ENCODE data around the gene UGT1A9. TPM values are rescaled to one million over a fixed set of nuclear protein-coding genes. Genes with fewer than 3 reads are reported as not detected.
A peak's percentile ranks its signal among the peaks of the same experiment; 100 is the strongest.

The UGT1A9 gene
- total RNA-seq, 1 donor from 2014 or later: not detected

DNA sequence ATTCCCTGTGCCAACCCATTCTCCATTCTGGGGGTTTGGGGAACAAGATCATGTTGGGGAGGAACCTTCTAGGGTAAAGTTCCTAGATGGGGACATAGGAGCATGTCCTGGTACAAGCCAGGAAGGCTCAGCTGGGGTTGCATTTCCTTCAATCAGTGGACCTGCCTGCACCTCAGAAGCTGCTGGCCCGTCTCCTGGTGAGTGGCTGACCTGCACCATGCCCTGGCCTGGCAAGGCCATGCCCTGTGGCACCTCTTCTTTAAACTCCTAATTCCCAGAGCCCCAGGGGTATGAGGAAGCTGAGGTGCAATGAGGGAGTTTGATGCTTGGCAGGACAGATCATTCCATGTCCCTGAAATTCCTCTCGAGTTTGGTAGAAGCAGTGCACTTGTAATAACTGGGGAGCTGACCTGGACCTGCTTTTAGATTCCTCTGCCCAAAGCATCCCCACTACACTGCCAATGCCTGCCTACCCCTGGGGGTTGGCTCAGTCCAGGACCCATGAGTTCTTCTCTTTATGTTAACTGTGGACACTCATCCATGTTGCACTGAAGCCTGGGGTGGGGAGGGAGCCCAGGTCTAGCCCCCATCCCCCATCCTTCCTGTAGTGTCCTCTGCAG, 131.7 kb downstream of the UGT1A9 start:
- no peak for DNase-seq (ENCODE audit: extremely low spot score in 2 of 2)
- H3K9me3 ChIP-seq: no peaks in the 10 kb centered on the region
- intact Hi-C loops (cut with DNase I): no loop called here

GRCh38 chr2:233803994-233804393, 132.3 kb downstream of the UGT1A9 start:
- intact Hi-C loops (cut with DNase I): no loop called here
- H3K4me1 ChIP-seq: no peaks in the 10 kb centered on the region

More for the DNA sequence above, 131.7 kb downstream of the UGT1A9 start:
- Histone ChIP-seq H3K27ac (no peak overlapping the region), H3K4me3 (no peak overlapping the region), H3K27me3 (no peaks in the 10 kb centered on the region), H3K36me3 (no peaks in the 10 kb centered on the region), H3K4me1 (no peaks in the 10 kb centered on the region)
- TF ChIP-seq POLR2AphosphoS5 (IDR thresholded peaks at IDR 0.05; ENCODE audit: insufficient read depth in 1 of 2, low read depth in 1 of 2): no peak
- TF ChIP-seq, protein P1, sequence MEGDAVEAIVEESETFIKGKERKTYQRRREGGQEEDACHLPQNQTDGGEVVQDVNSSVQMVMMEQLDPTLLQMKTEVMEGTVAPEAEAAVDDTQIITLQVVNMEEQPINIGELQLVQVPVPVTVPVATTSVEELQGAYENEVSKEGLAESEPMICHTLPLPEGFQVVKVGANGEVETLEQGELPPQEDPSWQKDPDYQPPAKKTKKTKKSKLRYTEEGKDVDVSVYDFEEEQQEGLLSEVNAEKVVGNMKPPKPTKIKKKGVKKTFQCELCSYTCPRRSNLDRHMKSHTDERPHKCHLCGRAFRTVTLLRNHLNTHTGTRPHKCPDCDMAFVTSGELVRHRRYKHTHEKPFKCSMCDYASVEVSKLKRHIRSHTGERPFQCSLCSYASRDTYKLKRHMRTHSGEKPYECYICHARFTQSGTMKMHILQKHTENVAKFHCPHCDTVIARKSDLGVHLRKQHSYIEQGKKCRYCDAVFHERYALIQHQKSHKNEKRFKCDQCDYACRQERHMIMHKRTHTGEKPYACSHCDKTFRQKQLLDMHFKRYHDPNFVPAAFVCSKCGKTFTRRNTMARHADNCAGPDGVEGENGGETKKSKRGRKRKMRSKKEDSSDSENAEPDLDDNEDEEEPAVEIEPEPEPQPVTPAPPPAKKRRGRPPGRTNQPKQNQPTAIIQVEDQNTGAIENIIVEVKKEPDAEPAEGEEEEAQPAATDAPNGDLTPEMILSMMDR (IDR thresholded peaks at IDR 0.05): no peak
- TF ChIP-seq POLR2A (IDR thresholded peaks at IDR 0.05): no peak

GRCh38 chr2:233807215-233807865, 135.6 kb downstream of the UGT1A9 start:
- Histone ChIP-seq H3K36me3 (no peaks in the 10 kb centered on the region), H3K4me3 (no peak overlapping the region), H3K9me3 (no peaks in the 10 kb centered on the region), H3K27me3 (no peaks in the 10 kb centered on the region), H3K4me1 (no peaks in the 10 kb centered on the region), H3K27ac (no peak overlapping the region)
- intact Hi-C loops (cut with DNase I): no loop called here
- peak in 1 of 2 donors; percentile 79 for DNase-seq (ENCODE audit: extremely low spot score in 2 of 2)
- TF ChIP-seq POLR2AphosphoS5 (IDR thresholded peaks at IDR 0.05; ENCODE audit: insufficient read depth in 1 of 2, low read depth in 1 of 2) (no peak), POLR2A (IDR thresholded peaks at IDR 0.05) (no peak)
- TF ChIP-seq, protein P1 (IDR thresholded peaks at IDR 0.05): no peak

More at GRCh38 chr2:233803994-233804393, 132.3 kb downstream of the UGT1A9 start:
- Histone ChIP-seq H3K36me3 (no peaks in the 10 kb centered on the region), H3K4me3 (no peak overlapping the region), H3K27me3 (no peaks in the 10 kb centered on the region), H3K27ac (no peak overlapping the region), H3K9me3 (no peaks in the 10 kb centered on the region)
- peak in 1 of 2 donors; percentile 77 for DNase-seq (ENCODE audit: extremely low spot score in 2 of 2)
- TF ChIP-seq POLR2AphosphoS5 (IDR thresholded peaks at IDR 0.05; ENCODE audit: insufficient read depth in 1 of 2, low read depth in 1 of 2): no peak
- no peak for TF ChIP-seq POLR2A (IDR thresholded peaks at IDR 0.05)
- TF ChIP-seq, protein P1 (IDR thresholded peaks at IDR 0.05): no peak

GRCh38 chr2:233807966-233808935, 136.6 kb downstream of the UGT1A9 start:
- Histone ChIP-seq H3K27ac (no peak overlapping the region), H3K4me1 (no peaks in the 10 kb centered on the region), H3K9me3 (no peaks in the 10 kb centered on the region), H3K4me3 (no peak overlapping the region), H3K36me3 (no peaks in the 10 kb centered on the region), H3K27me3 (no peaks in the 10 kb centered on the region)
- peak in 1 of 2 donors; percentile 58 for DNase-seq (ENCODE audit: extremely low spot score in 2 of 2)
- TF ChIP-seq, protein P1 (IDR thresholded peaks at IDR 0.05): no peak
- no peak for TF ChIP-seq POLR2AphosphoS5 (IDR thresholded peaks at IDR 0.05; ENCODE audit: insufficient read depth in 1 of 2, low read depth in 1 of 2)
- TF ChIP-seq POLR2A (IDR thresholded peaks at IDR 0.05): no peak
- intact Hi-C loops (cut with DNase I): no loop called here

Measured in vagina (tissue), 2 donors.